GM23338 (cell line): ENCODE data around the gene CHAD. TPM values are rescaled to one million over a fixed set of nuclear protein-coding genes. Genes with fewer than 3 reads are reported as not detected.

Experiments
- ATAC-seq: fragments of 200-7000 bp; cut with Tn5 transposase; 3 replicates; pipeline ENCODE4 v1.9.1; 2020
- DNase-seq: peaks from one replicate; pipeline ENCODE4 v3.0.0-alpha.2; 2015; ENCODE audit warnings: low spot score
- H2AFZ ChIP-seq: fragments of 200-600 bp; sonication (generic); 2 replicates; pipeline ENCODE4 v1.8.0; 2016; ENCODE audit warnings: antibody characterized with exemption, mild to moderate bottlenecking, moderate library complexity
- H3F3A ChIP-seq: fragments of 200-600 bp; sonication (generic); replicated peaks from 2 replicates; pipeline ENCODE4 v1.8.0; 2017; ENCODE audit warnings: antibody characterized with exemption, mixed run types, low read depth
- H3K27ac ChIP-seq: fragments of 200-600 bp; sonication (generic); 2 replicates; pipeline ENCODE4 v1.6.1; 2016; ENCODE audit warnings: low read depth
- H3K27me3 ChIP-seq: fragments of 200-600 bp; sonication (generic); 2 replicates; pipeline ENCODE4 v1.8.0; 2016; ENCODE audit warnings: mild to moderate bottlenecking, mixed run types, moderate library complexity; ENCODE audit not compliant: insufficient read depth
- H3K36me3 ChIP-seq: fragments of 200-600 bp; sonication (generic); 2 replicates; pipeline ENCODE4 v1.8.0; 2016; ENCODE audit warnings: mild to moderate bottlenecking; ENCODE audit not compliant: insufficient read depth
- H3K4me1 ChIP-seq: fragments of 200-600 bp; sonication (generic); 2 replicates; pipeline ENCODE4 v1.8.0; 2016; ENCODE audit warnings: mild to moderate bottlenecking, moderate library complexity; ENCODE audit not compliant: insufficient read depth
- H3K4me2 ChIP-seq: fragments of 200-600 bp; sonication (generic); 2 replicates; pipeline ENCODE4 v1.7.1; 2017; ENCODE audit warnings: mixed run types
- H3K4me3 ChIP-seq: fragments of 200-600 bp; sonication (generic); 2 replicates; pipeline ENCODE4 v1.6.1; 2016; ENCODE audit warnings: mixed run types
- H3K79me2 ChIP-seq: fragments of 200-600 bp; sonication (generic); replicated peaks from 2 replicates; pipeline ENCODE4 v1.8.0; 2017; ENCODE audit warnings: mild to moderate bottlenecking; ENCODE audit not compliant: insufficient read depth
- H3K9me2 ChIP-seq: fragments of 200-600 bp; sonication (generic); 2 replicates; pipeline ENCODE4 v1.8.0; 2017; ENCODE audit not compliant: insufficient read depth
- H4K20me1 ChIP-seq: fragments of 200-600 bp; sonication (generic); replicated peaks from 2 replicates; pipeline ENCODE4 v1.8.0; 2017; ENCODE audit warnings: mild to moderate bottlenecking; ENCODE audit not compliant: insufficient read depth
- H3K27ac Mint-ChIP-seq: 2 replicates; pipeline ENCODE4 v1.8.0; 2020; ENCODE audit warnings: inconsistent platforms, mild to moderate bottlenecking, moderate library complexity, mixed read lengths
- H3K27me3 Mint-ChIP-seq: 3 replicates; pipeline ENCODE4 v1.8.0; 2022; ENCODE audit warnings: low read depth, mild to moderate bottlenecking, moderate library complexity, mixed read lengths, inconsistent platforms; ENCODE audit not compliant: insufficient read depth, poor library complexity
- H3K36me3 Mint-ChIP-seq: 3 replicates; pipeline ENCODE4 v1.8.0; 2021; ENCODE audit warnings: low read depth, mild to moderate bottlenecking, inconsistent platforms, moderate library complexity, mixed read lengths
- H3K4me1 Mint-ChIP-seq: 3 replicates; pipeline ENCODE4 v1.8.0; 2020; ENCODE audit warnings: mild to moderate bottlenecking, inconsistent platforms, mixed read lengths
- H3K4me3 Mint-ChIP-seq: 3 replicates; pipeline ENCODE4 v1.8.0; 2021; ENCODE audit warnings: moderate library complexity, mild to moderate bottlenecking, inconsistent platforms, mixed read lengths
- H3K9me3 Mint-ChIP-seq: 3 replicates; pipeline ENCODE4 v1.8.0; 2020; ENCODE audit warnings: moderate library complexity, mild to moderate bottlenecking, inconsistent platforms, mixed read lengths
- CREB1 ChIP-seq: fragments of 250-450 bp; sonication (Bioruptor Pico); IDR thresholded peaks from 2 replicates; pipeline ENCODE4 v1.5.0; 2020; ENCODE audit warnings: low read depth, mild to moderate bottlenecking, moderate library complexity
- EZH2 ChIP-seq: fragments of 200-600 bp; sonication (generic); IDR thresholded peaks from one replicate; pipeline ENCODE4 v1.8.0; 2017; ENCODE audit warnings: antibody characterized with exemption, mild to moderate bottlenecking, low read depth; ENCODE audit not compliant: unreplicated experiment
- EZH2phosphoT487 ChIP-seq: fragments of 200-600 bp; sonication (generic); IDR thresholded peaks from one replicate; pipeline ENCODE4 v1.8.1; 2018; ENCODE audit warnings: antibody characterized with exemption; ENCODE audit not compliant: unreplicated experiment
- JUNB ChIP-seq: IDR thresholded peaks from one replicate; pipeline ENCODE4 v1.6.1; 2016; ENCODE audit warnings: antibody characterized with exemption; ENCODE audit not compliant: unreplicated experiment
- NANOG ChIP-seq: IDR thresholded peaks from 2 replicates; pipeline ENCODE4 v1.6.1; 2016; ENCODE audit warnings: antibody characterized with exemption, borderline replicate concordance
- POLR2AphosphoS5 ChIP-seq: IDR thresholded peaks from 2 replicates; pipeline ENCODE4 v1.6.1; 2016; ENCODE audit warnings: antibody characterized with exemption, low read depth
- STAT1 ChIP-seq: IDR thresholded peaks from one replicate; pipeline ENCODE4 v1.6.1; 2016; ENCODE audit warnings: antibody characterized with exemption; ENCODE audit not compliant: unreplicated experiment
- ZNF114 ChIP-seq: fragments of 250-450 bp; sonication (Bioruptor Pico); IDR thresholded peaks from 2 replicates; pipeline ENCODE4 v1.5.0; 2020; ENCODE audit warnings: mild to moderate bottlenecking, moderate library complexity
- ZNF331 ChIP-seq: fragments of 250-450 bp; sonication (Bioruptor Pico); IDR thresholded peaks from 2 replicates; pipeline ENCODE4 v1.5.0; 2020; ENCODE audit warnings: low read depth, mild to moderate bottlenecking, moderate library complexity
- polyA plus RNA-seq: library from polyadenylated mRNA; unstranded; fragments of >200 nt; fragmentation: Nextera tagmentation; extraction: Ambion mirVana; gene quantifications from 2 replicates; pipeline ENCODE4 v1.2.1, GENCODE V29; 2016
- total RNA-seq: library from RNA; depleted of rRNA; stranded (reverse); fragments of >200 nt; shearing (Covaris generic); gene quantifications from 2 replicates; pipeline ENCODE4 v1.2.3, GENCODE V29; 2014
- TF ChIP-seq, protein P1 (sequence below), 2 experiments: fragments of 200-600 bp in 1 of 2; sonication (generic) in 1 of 2; conservative IDR thresholded peaks; 2 replicates each; pipeline versions ENCODE4 v1.5.1 to v1.6.1; 2016 to 2017; ENCODE audit warnings: antibody characterized with exemption in 2 of 2, low read depth in 2 of 2, mild to moderate bottlenecking in 2 of 2, moderate library complexity in 1 of 2
- TF ChIP-seq, protein P2 (sequence below): fragments of 250-450 bp; sonication (Bioruptor Pico); IDR thresholded peaks from 2 replicates; pipeline ENCODE4 v1.5.0; 2020; ENCODE audit warnings: mild to moderate bottlenecking, moderate library complexity
- TF ChIP-seq, protein P3 (sequence below): IDR thresholded peaks from 2 replicates; pipeline ENCODE4 v1.6.1; 2016; ENCODE audit warnings: antibody characterized with exemption
- TF ChIP-seq, protein P4 (sequence below): IDR thresholded peaks from one replicate; pipeline ENCODE4 v1.6.1; 2018; ENCODE audit warnings: antibody characterized with exemption; ENCODE audit not compliant: unreplicated experiment

CHAD gene
- total and polyA plus RNA-seq, 2 experiments from 2014 or later, result 0.18 TPM; not detected in 1

DNA sequence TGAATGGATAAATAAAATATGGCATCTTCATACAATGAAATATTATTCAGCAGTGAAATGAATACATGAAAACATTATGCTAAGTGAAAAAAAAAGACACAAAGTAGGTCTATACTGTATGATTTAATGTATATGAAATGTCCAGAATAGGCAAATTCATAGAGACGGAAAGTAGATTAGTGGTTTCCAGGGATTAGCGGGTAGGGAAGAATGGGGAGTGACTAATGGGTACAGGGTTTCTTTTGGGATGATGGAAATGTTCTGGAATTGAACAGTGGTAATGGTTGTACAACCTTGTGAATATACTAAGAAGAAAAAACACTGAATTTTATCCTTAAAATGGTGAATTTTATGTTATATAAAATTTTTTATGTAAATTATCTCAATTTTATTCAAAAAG is 31.0 kb upstream of the CHAD start:
- Mint-ChIP-seq H3K27me3 (peaks cover 13% of the 10 kb centered on the region), H3K4me3 (no peak overlapping the region), H3K4me1 (peaks cover 14% of the 10 kb centered on the region), H3K27ac (no peak overlapping the region), H3K9me3 (no peaks in the 10 kb centered on the region), H3K36me3 (no peaks in the 10 kb centered on the region)
- H2AFZ ChIP-seq, result no peak overlapping the region
- TF ChIP-seq, protein P1, sequence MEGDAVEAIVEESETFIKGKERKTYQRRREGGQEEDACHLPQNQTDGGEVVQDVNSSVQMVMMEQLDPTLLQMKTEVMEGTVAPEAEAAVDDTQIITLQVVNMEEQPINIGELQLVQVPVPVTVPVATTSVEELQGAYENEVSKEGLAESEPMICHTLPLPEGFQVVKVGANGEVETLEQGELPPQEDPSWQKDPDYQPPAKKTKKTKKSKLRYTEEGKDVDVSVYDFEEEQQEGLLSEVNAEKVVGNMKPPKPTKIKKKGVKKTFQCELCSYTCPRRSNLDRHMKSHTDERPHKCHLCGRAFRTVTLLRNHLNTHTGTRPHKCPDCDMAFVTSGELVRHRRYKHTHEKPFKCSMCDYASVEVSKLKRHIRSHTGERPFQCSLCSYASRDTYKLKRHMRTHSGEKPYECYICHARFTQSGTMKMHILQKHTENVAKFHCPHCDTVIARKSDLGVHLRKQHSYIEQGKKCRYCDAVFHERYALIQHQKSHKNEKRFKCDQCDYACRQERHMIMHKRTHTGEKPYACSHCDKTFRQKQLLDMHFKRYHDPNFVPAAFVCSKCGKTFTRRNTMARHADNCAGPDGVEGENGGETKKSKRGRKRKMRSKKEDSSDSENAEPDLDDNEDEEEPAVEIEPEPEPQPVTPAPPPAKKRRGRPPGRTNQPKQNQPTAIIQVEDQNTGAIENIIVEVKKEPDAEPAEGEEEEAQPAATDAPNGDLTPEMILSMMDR (conservative IDR thresholded peaks at IDR 0.05; ENCODE audit: low read depth in 2 of 2), result no peak
- TF ChIP-seq NANOG, result no peak
- TF ChIP-seq, protein P2, sequence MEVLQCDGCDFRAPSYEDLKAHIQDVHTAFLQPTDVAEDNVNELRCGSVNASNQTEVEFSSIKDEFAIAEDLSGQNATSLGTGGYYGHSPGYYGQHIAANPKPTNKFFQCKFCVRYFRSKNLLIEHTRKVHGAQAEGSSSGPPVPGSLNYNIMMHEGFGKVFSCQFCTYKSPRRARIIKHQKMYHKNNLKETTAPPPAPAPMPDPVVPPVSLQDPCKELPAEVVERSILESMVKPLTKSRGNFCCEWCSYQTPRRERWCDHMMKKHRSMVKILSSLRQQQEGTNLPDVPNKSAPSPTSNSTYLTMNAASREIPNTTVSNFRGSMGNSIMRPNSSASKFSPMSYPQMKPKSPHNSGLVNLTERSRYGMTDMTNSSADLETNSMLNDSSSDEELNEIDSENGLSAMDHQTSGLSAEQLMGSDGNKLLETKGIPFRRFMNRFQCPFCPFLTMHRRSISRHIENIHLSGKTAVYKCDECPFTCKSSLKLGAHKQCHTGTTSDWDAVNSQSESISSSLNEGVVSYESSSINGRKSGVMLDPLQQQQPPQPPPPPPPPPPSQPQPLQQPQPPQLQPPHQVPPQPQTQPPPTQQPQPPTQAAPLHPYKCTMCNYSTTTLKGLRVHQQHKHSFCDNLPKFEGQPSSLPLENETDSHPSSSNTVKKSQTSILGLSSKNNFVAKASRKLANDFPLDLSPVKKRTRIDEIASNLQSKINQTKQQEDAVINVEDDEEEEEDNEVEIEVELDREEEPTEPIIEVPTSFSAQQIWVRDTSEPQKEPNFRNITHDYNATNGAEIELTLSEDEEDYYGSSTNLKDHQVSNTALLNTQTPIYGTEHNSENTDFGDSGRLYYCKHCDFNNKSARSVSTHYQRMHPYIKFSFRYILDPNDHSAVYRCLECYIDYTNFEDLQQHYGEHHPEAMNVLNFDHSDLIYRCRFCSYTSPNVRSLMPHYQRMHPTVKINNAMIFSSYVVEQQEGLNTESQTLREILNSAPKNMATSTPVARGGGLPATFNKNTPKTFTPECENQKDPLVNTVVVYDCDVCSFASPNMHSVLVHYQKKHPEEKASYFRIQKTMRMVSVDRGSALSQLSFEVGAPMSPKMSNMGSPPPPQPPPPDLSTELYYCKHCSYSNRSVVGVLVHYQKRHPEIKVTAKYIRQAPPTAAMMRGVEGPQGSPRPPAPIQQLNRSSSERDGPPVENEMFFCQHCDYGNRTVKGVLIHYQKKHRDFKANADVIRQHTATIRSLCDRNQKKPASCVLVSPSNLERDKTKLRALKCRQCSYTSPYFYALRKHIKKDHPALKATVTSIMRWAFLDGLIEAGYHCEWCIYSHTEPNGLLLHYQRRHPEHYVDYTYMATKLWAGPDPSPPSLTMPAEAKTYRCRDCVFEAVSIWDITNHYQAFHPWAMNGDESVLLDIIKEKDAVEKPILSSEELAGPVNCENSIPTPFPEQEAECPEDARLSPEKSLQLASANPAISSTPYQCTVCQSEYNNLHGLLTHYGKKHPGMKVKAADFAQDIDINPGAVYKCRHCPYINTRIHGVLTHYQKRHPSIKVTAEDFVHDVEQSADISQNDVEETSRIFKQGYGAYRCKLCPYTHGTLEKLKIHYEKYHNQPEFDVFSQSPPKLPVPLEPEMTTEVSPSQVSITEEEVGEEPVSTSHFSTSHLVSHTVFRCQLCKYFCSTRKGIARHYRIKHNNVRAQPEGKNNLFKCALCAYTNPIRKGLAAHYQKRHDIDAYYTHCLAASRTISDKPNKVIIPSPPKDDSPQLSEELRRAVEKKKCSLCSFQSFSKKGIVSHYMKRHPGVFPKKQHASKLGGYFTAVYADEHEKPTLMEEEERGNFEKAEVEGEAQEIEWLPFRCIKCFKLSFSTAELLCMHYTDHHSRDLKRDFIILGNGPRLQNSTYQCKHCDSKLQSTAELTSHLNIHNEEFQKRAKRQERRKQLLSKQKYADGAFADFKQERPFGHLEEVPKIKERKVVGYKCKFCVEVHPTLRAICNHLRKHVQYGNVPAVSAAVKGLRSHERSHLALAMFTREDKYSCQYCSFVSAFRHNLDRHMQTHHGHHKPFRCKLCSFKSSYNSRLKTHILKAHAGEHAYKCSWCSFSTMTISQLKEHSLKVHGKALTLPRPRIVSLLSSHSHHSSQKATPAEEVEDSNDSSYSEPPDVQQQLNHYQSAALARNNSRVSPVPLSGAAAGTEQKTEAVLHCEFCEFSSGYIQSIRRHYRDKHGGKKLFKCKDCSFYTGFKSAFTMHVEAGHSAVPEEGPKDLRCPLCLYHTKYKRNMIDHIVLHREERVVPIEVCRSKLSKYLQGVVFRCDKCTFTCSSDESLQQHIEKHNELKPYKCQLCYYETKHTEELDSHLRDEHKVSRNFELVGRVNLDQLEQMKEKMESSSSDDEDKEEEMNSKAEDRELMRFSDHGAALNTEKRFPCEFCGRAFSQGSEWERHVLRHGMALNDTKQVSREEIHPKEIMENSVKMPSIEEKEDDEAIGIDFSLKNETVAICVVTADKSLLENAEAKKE (CRISPR knock-in tag), result no peak
- TF ChIP-seq JUNB, result no peak
- TF ChIP-seq, protein P3, sequence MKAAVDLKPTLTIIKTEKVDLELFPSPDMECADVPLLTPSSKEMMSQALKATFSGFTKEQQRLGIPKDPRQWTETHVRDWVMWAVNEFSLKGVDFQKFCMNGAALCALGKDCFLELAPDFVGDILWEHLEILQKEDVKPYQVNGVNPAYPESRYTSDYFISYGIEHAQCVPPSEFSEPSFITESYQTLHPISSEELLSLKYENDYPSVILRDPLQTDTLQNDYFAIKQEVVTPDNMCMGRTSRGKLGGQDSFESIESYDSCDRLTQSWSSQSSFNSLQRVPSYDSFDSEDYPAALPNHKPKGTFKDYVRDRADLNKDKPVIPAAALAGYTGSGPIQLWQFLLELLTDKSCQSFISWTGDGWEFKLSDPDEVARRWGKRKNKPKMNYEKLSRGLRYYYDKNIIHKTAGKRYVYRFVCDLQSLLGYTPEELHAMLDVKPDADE, result no peak
- no peak for TF ChIP-seq POLR2AphosphoS5
- no peak for TF ChIP-seq EZH2
- no peak for TF ChIP-seq CREB1 (CRISPR knock-in tag)
- TF ChIP-seq, protein P4, sequence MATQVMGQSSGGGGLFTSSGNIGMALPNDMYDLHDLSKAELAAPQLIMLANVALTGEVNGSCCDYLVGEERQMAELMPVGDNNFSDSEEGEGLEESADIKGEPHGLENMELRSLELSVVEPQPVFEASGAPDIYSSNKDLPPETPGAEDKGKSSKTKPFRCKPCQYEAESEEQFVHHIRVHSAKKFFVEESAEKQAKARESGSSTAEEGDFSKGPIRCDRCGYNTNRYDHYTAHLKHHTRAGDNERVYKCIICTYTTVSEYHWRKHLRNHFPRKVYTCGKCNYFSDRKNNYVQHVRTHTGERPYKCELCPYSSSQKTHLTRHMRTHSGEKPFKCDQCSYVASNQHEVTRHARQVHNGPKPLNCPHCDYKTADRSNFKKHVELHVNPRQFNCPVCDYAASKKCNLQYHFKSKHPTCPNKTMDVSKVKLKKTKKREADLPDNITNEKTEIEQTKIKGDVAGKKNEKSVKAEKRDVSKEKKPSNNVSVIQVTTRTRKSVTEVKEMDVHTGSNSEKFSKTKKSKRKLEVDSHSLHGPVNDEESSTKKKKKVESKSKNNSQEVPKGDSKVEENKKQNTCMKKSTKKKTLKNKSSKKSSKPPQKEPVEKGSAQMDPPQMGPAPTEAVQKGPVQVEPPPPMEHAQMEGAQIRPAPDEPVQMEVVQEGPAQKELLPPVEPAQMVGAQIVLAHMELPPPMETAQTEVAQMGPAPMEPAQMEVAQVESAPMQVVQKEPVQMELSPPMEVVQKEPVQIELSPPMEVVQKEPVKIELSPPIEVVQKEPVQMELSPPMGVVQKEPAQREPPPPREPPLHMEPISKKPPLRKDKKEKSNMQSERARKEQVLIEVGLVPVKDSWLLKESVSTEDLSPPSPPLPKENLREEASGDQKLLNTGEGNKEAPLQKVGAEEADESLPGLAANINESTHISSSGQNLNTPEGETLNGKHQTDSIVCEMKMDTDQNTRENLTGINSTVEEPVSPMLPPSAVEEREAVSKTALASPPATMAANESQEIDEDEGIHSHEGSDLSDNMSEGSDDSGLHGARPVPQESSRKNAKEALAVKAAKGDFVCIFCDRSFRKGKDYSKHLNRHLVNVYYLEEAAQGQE, result no peak
- TF ChIP-seq EZH2phosphoT487, result no peak
- TF ChIP-seq ZNF114, result no peak
- TF ChIP-seq STAT1, result no peak
- TF ChIP-seq ZNF331, result no peak
- H3K9me2 ChIP-seq, result no peaks in the 10 kb centered on the region
- H3K79me2 ChIP-seq, result no peaks in the 10 kb centered on the region
- DNase-seq (no peak), ATAC-seq (no peak)
- no peaks in the 10 kb centered on the region for H4K20me1 ChIP-seq
- no peaks in the 10 kb centered on the region for H3K36me3 ChIP-seq
- no peak overlapping the region for H3K4me2 ChIP-seq
- H3K4me1 ChIP-seq, result peaks cover 8% of the 10 kb centered on the region; the same call in 1 of the 2 replicates
- H3K27me3 ChIP-seq, result no peaks in the 10 kb centered on the region
- H3K27ac ChIP-seq, result no peak overlapping the region
- H3K4me3 ChIP-seq, result no peak overlapping the region
- no peaks in the 10 kb centered on the region for H3F3A ChIP-seq
